PC-3 (cell line): ENCODE results near the gene VIM.

Experiments used
- EZH2 ChIP-seq: fragments of 300-600 bp; sonication (generic); IDR thresholded peaks from one replicate; pipeline ENCODE4 v1.6.1; 2017; ENCODE audit warnings: antibody characterized with exemption, mild to moderate bottlenecking, low read length; ENCODE audit not compliant: unreplicated experiment
- EZH2phosphoT487 ChIP-seq: fragments of 300-600 bp; sonication (generic); IDR thresholded peaks from 2 replicates; pipeline ENCODE4 v1.6.1; 2018; ENCODE audit warnings: mild to moderate bottlenecking, antibody characterized with exemption, low read length, borderline replicate concordance
- TF ChIP-seq, protein P1 (sequence below): fragments of 300-600 bp; sonication (generic); conservative IDR thresholded peaks from 2 replicates; pipeline ENCODE4 v1.5.1; 2017; ENCODE audit warnings: antibody characterized with exemption, low read depth, mild to moderate bottlenecking, low read length

DNA sequence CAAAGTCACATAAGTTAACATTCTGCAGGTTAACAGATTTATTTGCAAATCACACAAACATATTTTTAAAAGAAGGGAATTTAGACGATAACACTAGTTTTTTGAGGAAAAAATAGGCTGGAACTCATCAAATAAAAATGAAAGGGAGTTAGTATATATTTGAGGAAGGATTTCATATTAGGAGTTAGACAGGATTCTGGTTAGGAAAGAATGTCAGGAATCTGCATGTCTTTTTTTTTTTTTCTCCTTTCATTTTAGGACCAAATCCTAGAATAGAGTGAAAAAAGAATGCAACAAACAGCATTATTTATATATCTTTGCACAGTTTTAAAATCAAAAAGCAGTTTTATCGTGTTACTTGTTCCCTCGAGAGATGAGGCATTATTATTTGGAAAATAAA, 17.7 kb upstream of the VIM start:
- TF ChIP-seq, protein P1, sequence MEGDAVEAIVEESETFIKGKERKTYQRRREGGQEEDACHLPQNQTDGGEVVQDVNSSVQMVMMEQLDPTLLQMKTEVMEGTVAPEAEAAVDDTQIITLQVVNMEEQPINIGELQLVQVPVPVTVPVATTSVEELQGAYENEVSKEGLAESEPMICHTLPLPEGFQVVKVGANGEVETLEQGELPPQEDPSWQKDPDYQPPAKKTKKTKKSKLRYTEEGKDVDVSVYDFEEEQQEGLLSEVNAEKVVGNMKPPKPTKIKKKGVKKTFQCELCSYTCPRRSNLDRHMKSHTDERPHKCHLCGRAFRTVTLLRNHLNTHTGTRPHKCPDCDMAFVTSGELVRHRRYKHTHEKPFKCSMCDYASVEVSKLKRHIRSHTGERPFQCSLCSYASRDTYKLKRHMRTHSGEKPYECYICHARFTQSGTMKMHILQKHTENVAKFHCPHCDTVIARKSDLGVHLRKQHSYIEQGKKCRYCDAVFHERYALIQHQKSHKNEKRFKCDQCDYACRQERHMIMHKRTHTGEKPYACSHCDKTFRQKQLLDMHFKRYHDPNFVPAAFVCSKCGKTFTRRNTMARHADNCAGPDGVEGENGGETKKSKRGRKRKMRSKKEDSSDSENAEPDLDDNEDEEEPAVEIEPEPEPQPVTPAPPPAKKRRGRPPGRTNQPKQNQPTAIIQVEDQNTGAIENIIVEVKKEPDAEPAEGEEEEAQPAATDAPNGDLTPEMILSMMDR, result no peak
- TF ChIP-seq EZH2 (no peak), EZH2phosphoT487 (no peak)
